RWPE2 (cell line): ENCODE results near the gene TINCR.
"Not testable (repeated sequence)": the region's sequence is repeated elsewhere in the genome, so short reads cannot be mapped to it uniquely, and the experiment has no call there.

Experiments used
- ATAC-seq: fragments of 200-7000 bp; cut with Tn5 transposase; 3 replicates; pipeline ENCODE4 v1.9.1; 2021; ENCODE audit warnings: low read depth
- DNase-seq: peaks from one replicate; pipeline ENCODE4 v3.0.0-alpha.2; 2020; ENCODE audit warnings: low spot score
- H3K27ac ChIP-seq: fragments of 450-650 bp; 2 replicates; pipeline ENCODE4 v1.5.1; 2017; ENCODE audit warnings: mild to moderate bottlenecking; ENCODE audit not compliant: poor library complexity, severe bottlenecking
- H3K27me3 ChIP-seq: fragments of 250-450 bp; sonication (Bioruptor Pico); 2 replicates; pipeline ENCODE4 v1.5.1; 2021; ENCODE audit warnings: mild to moderate bottlenecking, moderate library complexity; ENCODE audit not compliant: insufficient read depth, poor library complexity, severe bottlenecking
- H3K36me3 ChIP-seq: fragments of 250-450 bp; sonication (Bioruptor Pico); 2 replicates; pipeline ENCODE4 v1.5.1; 2020; ENCODE audit warnings: low read depth, mild to moderate bottlenecking, moderate library complexity
- H3K4me1 ChIP-seq: fragments of 250-450 bp; sonication (Bioruptor Pico); 2 replicates; pipeline ENCODE4 v1.5.1; 2021; ENCODE audit warnings: mild to moderate bottlenecking, moderate library complexity; ENCODE audit not compliant: insufficient read depth, poor library complexity, severe bottlenecking
- H3K4me3 ChIP-seq: fragments of 250-450 bp; sonication (Bioruptor Pico); 2 replicates; pipeline ENCODE4 v1.5.1; 2021; ENCODE audit warnings: mild to moderate bottlenecking, moderate library complexity; ENCODE audit not compliant: severe bottlenecking
- H3K9me3 ChIP-seq: fragments of 250-450 bp; sonication (Bioruptor Pico); 2 replicates; pipeline ENCODE4 v1.5.1; 2021; ENCODE audit warnings: mild to moderate bottlenecking, moderate library complexity; ENCODE audit not compliant: severe bottlenecking
- TF ChIP-seq, protein P1 (sequence below): fragments of 450-650 bp; IDR thresholded peaks from one replicate; pipeline ENCODE4 v1.5.1; 2017; ENCODE audit warnings: mild to moderate bottlenecking, moderate library complexity; ENCODE audit not compliant: poor library complexity, severe bottlenecking

TINCR gene

DNA sequence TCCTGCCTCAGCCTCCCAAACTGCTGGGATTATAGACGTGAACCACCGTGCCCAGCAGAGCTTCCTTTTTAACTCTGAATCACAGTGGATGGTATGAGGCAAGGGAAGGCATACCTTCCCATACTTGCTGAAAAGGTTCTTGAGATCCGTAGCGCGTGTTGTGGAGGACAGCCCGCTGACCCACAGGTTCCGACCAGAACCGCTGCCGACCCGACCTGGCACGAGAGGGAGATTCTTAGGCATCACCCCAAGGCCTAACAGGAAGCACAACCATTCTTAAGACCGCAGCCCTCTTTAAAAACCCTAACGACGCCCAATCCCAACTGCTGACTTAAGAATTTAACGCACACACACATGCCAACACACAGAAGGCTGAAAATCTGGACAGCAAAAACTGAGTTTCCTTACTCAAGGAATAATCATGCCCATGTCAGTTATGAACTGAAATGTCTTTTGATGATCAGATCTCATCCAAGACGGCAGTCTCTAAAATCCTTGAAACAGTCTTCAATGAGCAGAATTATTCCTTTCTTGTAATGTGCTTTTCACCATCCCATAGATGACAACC is 42.2 kb upstream of the TINCR start:
- H3K36me3 ChIP-seq: peaks cover 88% of the 10 kb centered on the region

DNA sequence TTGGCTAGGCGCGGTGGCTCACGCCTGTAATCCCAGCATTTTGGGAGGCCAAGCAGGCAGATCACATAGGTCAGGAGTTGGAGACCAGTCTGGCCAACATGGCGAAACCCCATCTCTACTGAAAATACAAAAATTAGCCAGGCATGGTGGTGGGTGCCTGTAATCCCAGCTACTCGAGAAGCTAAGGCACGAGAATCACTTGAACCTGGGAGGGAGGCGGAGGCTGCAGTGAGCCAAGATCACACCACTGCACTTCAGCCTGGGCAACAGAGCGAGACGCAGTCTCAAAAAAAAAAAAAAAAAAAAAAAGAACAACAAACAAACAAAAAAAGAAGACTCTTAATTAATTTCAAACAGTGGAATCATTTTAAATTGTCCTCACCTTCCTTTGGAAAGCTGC is 41.0 kb upstream of the TINCR start:
- not testable (repeated sequence) for DNase-seq, H3K27ac ChIP-seq, H3K4me1 ChIP-seq, H3K27me3 ChIP-seq, H3K4me3 ChIP-seq, H3K9me3 ChIP-seq, ATAC-seq
- peaks cover 88% of the 10 kb centered on the region for H3K36me3 ChIP-seq

More for the DNA sequence above, 42.2 kb upstream of the TINCR start:
- no peak overlapping the region for H3K4me3 ChIP-seq
- H3K27ac ChIP-seq: no peak overlapping the region
- no peaks in the 10 kb centered on the region for H3K4me1 ChIP-seq
- no peak for ATAC-seq
- DNase-seq: no peak
- TF ChIP-seq, protein P1, sequence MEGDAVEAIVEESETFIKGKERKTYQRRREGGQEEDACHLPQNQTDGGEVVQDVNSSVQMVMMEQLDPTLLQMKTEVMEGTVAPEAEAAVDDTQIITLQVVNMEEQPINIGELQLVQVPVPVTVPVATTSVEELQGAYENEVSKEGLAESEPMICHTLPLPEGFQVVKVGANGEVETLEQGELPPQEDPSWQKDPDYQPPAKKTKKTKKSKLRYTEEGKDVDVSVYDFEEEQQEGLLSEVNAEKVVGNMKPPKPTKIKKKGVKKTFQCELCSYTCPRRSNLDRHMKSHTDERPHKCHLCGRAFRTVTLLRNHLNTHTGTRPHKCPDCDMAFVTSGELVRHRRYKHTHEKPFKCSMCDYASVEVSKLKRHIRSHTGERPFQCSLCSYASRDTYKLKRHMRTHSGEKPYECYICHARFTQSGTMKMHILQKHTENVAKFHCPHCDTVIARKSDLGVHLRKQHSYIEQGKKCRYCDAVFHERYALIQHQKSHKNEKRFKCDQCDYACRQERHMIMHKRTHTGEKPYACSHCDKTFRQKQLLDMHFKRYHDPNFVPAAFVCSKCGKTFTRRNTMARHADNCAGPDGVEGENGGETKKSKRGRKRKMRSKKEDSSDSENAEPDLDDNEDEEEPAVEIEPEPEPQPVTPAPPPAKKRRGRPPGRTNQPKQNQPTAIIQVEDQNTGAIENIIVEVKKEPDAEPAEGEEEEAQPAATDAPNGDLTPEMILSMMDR: no peak
- no peaks in the 10 kb centered on the region for H3K27me3 ChIP-seq
- no peaks in the 10 kb centered on the region for H3K9me3 ChIP-seq

DNA sequence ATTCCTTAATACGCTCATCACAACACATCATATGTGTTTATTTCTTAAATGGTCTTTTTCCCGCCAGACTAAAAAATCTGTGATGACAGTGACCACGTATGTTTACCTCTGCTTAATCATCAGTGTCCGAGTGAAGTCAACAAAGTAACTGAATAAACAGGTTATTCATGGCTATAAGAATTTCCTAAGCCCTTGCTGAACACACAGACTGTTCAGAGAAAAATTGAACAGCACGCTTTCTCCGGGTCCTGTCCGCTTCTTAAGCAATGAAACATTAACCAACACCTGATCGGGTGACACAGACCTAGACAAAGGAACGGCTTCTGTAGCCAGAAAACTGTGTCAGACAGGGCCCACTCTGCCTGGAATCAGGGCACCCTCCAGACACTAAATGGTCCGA is 40.5 kb upstream of the TINCR start:
- no peak for ATAC-seq
- Histone ChIP-seq H3K4me3 (no peak overlapping the region), H3K9me3 (no peaks in the 10 kb centered on the region), H3K27me3 (no peaks in the 10 kb centered on the region), H3K36me3 (peaks cover 88% of the 10 kb centered on the region), H3K27ac (no peak overlapping the region), H3K4me1 (no peaks in the 10 kb centered on the region)
- TF ChIP-seq, protein P1: no peak
- no peak for DNase-seq

DNA sequence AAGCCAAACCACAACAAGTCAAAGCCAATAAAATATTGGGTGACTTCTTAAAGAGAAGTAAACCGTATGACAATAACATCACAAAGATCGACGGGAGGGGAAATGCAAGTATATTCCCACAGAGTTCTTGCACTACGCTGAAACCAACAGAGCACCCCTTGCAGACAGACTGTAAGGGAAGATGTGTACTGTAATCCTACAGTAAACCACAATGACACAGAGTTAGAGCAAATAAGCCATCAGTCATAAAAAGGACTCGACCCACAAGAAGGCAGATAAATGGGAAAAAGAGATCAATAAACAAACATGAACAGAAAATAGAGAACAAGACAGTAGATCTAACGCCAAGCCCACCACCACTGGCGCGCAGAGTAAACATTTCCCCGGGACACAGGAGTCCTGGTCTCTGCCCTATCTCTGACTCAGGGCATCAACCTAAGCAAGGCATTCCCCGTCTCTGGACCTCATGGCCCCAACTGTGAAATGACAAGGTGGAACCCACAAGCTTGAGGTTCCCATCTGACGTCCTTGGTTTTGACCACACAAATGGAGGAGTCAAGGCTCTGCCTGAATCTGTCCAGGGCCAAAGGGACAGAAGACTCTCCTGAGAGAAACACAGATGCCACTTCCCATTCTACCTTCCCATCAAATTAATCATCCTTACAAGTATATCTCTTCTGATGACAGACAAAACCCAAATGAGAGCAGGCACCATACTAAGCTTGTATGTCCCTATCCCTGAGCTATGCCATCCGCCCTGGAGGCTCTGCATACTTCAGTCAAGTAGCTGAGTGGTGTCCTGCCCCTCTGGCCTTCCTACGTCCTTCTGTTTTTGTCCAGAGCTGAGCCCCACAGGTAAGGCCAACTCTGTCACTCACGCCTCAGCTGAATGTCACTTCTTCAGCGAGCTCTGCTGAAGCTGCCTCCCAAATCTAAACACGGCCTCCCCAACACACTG is 39.8 kb upstream of the TINCR start:
- H3K27me3 ChIP-seq: no peaks in the 10 kb centered on the region
- peaks cover 88% of the 10 kb centered on the region for H3K36me3 ChIP-seq
- no peak for ATAC-seq
- no peak overlapping the region for H3K4me3 ChIP-seq
- H3K9me3 ChIP-seq: no peaks in the 10 kb centered on the region
- TF ChIP-seq, protein P1: no peak
- H3K4me1 ChIP-seq: no peaks in the 10 kb centered on the region
- DNase-seq: no peak
- no peak overlapping the region for H3K27ac ChIP-seq

DNA sequence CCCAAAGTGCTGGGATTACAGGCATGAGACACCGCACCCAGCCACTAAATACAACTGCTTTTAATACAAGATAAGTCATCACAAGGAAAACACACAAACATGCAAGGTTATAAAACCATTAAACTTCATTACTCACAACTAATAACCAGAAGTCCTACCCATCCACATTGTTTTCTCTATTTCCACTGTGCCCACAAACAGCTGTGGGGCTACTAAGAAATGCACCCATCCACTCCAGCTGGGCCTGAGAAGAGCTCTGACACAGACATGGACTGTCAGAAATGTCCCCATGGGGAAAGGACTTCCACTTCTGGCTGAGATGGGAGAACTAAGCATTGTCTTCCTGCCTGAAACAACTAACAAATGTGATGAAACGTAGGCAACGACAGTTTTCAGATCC is 37.6 kb upstream of the TINCR start:
- Histone ChIP-seq H3K4me1 (no peaks in the 10 kb centered on the region), H3K27ac (no peak overlapping the region), H3K9me3 (no peaks in the 10 kb centered on the region), H3K36me3 (peaks cover 93% of the 10 kb centered on the region), H3K27me3 (no peaks in the 10 kb centered on the region), H3K4me3 (no peak overlapping the region)
- no peak for DNase-seq
- no peak for ATAC-seq
- TF ChIP-seq, protein P1: no peak
